Epithelial cell of proximal tubule (primary cell): ENCODE results near the gene KRT6B. TPM values are rescaled to one million over a fixed set of nuclear protein-coding genes. Genes with fewer than 3 reads are reported as not detected.

Source experiments
- DNase-seq: peaks from one replicate; pipeline ENCODE4 v3.0.0-alpha.2; 2011; ENCODE audit warnings: low read depth
- H3K4me3 ChIP-seq: 2 replicates; pipeline ENCODE4 v1.5.1; 2011; ENCODE audit warnings: low read depth, mild to moderate bottlenecking, low read length
- total RNA-seq: library from RNA; depleted of rRNA; stranded (reverse); fragments of >200 nt; gene quantifications from 2 replicates; pipeline ENCODE4 v1.2.3, GENCODE V29; 2015
- TF ChIP-seq, protein P1 (sequence below): conservative IDR thresholded peaks from 2 replicates; pipeline ENCODE4 v1.5.1; 2012; ENCODE audit warnings: low read depth, mild to moderate bottlenecking, low read length

KRT6B gene
- total RNA-seq, 1 donor from 2014 or later, result not detected

DNA sequence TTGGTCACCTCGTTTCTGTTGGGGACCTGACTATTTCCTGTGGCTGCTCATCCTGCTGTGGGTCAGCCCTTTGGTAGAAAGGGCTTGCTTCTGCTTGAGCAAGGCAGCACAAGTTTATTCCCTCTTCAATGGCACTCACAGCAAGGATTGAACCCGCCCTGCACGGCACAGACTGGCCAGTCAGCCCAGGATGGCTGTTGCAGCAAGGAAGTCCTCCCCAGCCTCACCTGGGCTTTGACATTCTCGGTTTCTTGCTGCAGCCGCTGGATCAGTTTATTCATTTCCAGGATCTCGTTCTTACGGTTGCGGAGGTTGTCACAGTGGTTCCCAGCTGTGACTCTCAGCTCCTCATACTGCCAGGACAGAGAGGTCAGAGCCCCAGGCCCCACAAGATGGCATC is 55.3 kb downstream of the KRT6B start:
- TF ChIP-seq, protein P1, sequence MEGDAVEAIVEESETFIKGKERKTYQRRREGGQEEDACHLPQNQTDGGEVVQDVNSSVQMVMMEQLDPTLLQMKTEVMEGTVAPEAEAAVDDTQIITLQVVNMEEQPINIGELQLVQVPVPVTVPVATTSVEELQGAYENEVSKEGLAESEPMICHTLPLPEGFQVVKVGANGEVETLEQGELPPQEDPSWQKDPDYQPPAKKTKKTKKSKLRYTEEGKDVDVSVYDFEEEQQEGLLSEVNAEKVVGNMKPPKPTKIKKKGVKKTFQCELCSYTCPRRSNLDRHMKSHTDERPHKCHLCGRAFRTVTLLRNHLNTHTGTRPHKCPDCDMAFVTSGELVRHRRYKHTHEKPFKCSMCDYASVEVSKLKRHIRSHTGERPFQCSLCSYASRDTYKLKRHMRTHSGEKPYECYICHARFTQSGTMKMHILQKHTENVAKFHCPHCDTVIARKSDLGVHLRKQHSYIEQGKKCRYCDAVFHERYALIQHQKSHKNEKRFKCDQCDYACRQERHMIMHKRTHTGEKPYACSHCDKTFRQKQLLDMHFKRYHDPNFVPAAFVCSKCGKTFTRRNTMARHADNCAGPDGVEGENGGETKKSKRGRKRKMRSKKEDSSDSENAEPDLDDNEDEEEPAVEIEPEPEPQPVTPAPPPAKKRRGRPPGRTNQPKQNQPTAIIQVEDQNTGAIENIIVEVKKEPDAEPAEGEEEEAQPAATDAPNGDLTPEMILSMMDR, result no peak
- no peak overlapping the region for H3K4me3 ChIP-seq
- no peak for DNase-seq

Other genes starting within 250 kb of the KRT6B start
- gene KRT7, start 218.9 kb downstream of the KRT6B start, total RNA-seq, result 495 and 768 TPM in 2 replicates
- 2.2 and 2.7 TPM in 2 replicates for gene KRT86, start 177.5 kb downstream of the KRT6B start, total RNA-seq
- 80.4 and 178 TPM in 2 replicates for gene KRT81, start 160.6 kb downstream of the KRT6B start, total RNA-seq
- gene KRT83, start 130.7 kb downstream of the KRT6B start, total RNA-seq, result not detected in 2 replicates
- not detected in 2 replicates for gene KRT85, start 84.7 kb downstream of the KRT6B start, total RNA-seq
- gene KRT84, start 66.5 kb downstream of the KRT6B start, total RNA-seq, result not detected in 2 replicates
- not detected in 2 replicates for gene KRT82, start 45.8 kb downstream of the KRT6B start, total RNA-seq
- gene KRT75, start 17.8 kb downstream of the KRT6B start, total RNA-seq, result not detected in 2 replicates
- gene KRT6C, start 21.7 kb upstream of the KRT6B start, total RNA-seq, result not detected in 2 replicates
- 0.29 TPM in 1 of 2 replicates, not detected in the other for gene KRT6A, start 41.1 kb upstream of the KRT6B start, total RNA-seq
- gene KRT5, start 68.2 kb upstream of the KRT6B start, total RNA-seq, result not detected in 2 replicates
- gene KRT71, start 101.0 kb upstream of the KRT6B start, total RNA-seq, result not detected in 2 replicates
- gene KRT74, start 121.7 kb upstream of the KRT6B start, total RNA-seq, result not detected in 2 replicates
- not detected in 2 replicates for gene KRT72, start 149.3 kb upstream of the KRT6B start, total RNA-seq
- not detected in 2 replicates for gene KRT73, start 166.4 kb upstream of the KRT6B start, total RNA-seq
- not detected in 2 replicates for gene KRT2, start 200.1 kb upstream of the KRT6B start, total RNA-seq
- gene KRT1, start 228.3 kb upstream of the KRT6B start, total RNA-seq, result not detected in 2 replicates